Renal cortex interstitium (tissue), 11 donors: ENCODE measurements around the gene SUCLG2. TPM values are rescaled to one million over a fixed set of nuclear protein-coding genes. Genes with fewer than 3 reads are reported as not detected.

Source experiments
- DNase-seq, 11 donors: peaks; one replicate each; pipeline ENCODE4 v3.0.0-alpha.2; 2013; ENCODE audit warnings: low read depth in 9 of 11, low spot score in 4 of 11; ENCODE audit errors: extremely low read depth in 1 of 11
- polyA plus RNA-seq, 3 donors: library from polyadenylated mRNA; unstranded; fragments of 120-200 nt; gene quantifications; one replicate each; pipeline ENCODE4 v1.2.1, GENCODE V29; 2013; ENCODE audit not compliant: insufficient read length in 3 of 3

SUCLG2 gene
- polyA plus RNA-seq, 3 donors = 72.2 to 84.3 (median 82.1) TPM

DNA sequence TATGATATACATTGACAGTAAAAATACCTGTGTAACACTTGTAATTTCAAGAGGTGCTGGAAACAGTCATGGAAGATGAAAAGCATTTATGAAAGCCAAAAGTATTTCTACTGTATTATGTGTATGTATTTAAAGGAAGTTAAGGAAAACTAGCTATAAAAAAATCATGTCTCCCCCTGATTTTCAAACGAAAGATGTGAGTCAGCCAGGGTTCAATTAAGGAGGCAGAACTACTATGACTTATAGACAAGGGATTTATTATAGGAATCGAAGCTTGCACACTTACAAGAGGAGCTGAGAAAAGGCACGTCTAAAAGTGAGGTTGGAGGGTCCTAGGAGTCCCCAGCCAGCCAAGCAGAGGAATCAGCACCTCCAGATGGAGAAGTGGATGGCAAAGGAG, 119.4 kb downstream of the SUCLG2 start:
- DNase-seq = no peak

DNA sequence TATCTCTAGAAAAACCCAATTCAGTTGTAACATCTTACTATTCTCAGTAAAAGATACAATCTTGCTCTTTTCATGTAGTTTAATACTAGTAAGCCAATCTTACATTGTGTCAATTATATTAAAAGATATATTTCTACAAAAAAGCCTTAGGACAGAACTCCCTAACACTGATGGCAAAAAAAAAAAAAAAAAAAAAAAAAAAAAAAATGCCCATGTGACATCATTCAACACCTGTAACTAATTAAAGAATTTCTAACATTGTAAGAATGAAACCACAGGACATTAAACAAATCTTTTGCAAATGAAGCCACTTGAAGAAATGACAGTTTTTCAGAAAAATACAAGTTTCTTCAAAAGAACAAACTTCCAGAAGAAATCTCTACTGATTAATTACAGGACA, 119.8 kb downstream of the SUCLG2 start:
- DNase-seq = no peak

GRCh38 chr3:67531181-67532101, 123.0 kb downstream of the SUCLG2 start:
- no peak for DNase-seq

DNA sequence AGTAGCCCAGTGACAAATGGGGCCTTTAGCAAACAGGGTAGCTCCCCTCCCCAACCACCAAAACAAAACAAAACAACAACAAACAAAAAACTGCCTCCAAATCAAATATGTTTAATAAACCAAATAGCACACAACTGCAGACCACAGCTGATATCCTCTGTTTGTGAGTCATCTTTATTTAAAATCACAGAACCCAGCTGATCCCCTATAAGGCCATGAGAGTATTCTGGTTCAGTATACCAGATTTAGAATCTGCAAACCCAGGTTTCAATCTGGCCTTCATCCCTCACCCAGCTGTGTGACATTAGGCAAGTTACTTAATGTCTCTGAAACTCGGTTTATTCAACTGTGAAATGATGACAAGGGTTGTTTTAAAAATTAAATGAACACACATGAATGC, 124.5 kb downstream of the SUCLG2 start:
- no peak for DNase-seq

DNA sequence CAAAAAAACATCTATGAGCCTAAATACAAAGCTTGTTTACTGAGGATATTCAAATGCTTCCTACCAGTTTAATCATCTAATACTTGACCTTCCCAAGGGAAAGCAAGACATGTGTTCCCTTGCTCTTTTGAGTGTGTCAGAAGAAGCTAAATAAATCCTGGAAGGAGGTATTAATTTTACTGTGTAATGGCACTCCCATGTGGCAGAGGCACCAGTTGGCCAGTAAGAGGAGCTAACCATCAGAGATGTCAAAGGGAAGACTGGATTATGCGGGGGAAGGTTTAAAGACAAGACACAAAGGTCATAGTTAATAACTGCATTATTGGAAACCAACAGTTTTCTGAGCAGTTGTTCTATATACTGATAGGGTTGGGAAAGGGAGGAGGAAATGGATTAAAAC, 125.1 kb downstream of the SUCLG2 start:
- DNase-seq = no peak

DNA sequence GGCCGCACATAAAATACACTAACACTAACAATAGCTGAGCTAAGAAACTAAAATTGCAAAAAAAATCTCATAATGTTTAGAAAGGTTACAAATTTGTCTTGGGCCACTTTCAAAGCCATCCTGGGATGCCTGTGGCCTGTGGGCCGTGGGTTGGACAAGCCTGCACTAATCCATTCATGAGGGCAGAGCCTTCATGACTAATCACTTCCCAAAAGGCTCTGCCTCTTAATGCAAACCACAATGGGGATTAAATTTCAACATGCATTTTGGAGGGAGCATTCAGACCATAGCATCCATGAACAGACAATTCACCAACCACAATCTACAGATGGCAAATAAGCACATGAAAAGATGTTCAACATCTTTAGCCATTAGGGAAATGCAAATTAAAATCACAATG, 128.2 kb downstream of the SUCLG2 start:
- no peak for DNase-seq

DNA sequence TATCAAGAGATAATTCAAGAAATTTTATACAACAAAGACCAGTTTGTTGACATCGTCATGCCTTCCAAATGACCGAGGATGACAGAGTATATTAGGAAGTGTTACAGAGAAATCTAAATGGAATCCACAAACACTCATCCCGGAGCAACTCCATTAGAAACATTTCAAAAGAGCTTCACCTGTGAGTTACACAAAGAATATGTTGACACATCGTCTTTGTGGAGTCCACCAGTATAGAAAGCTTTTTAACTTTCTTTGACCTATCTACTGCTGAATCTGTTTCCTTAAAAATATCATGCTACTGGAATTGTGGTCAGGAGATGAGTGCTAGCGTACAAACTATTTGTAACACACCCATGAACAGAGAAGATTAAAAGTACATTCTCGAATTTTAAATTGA, 130.4 kb downstream of the SUCLG2 start:
- no peak for DNase-seq

DNA sequence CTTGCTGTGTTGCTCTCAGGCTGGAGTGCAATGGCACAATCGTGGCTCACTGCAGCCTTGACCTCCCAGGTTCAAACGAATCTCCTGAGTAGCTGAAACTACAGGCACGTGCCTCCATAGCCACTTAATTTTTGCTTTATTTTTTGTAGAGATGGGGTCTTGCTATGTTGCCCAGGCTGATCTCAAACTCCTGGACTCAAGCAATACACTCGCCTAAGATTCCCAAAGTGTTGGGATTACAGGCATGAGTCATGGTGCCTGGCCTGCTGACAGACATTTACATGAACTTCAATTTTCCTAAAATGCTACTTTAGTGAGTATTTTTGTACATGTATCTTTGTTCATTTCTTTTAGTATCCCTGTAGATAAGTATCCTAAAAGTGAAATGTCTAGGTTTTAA, 132.3 kb downstream of the SUCLG2 start:
- no peak for DNase-seq

DNA sequence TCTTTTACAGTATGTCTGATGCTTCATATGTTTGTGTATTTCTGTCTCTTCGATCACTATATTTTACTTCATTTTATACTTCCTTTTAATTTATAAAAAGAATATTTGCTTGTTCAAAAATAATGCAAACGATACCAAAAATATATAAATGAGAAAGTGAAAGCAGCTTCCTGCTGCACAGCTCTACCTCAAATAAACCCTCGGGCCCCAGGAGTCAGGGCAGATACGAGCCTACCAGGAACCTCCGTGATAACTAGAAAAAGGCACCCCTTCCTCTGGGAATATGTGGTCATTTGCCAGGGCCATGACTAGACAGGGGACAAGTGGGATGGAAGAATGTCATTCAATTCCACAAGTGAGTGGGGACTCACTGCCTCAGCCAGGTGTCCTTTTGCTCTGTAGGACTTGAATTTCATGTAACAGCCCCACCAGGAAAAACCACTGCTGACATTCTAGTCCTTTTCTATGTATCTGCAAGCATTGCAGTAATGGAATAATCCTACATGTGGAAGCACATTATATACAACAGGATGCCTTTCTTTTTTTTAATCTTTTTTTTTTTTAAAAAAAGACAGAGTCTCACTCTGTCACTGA, 133.3 kb downstream of the SUCLG2 start:
- no peak for DNase-seq

DNA sequence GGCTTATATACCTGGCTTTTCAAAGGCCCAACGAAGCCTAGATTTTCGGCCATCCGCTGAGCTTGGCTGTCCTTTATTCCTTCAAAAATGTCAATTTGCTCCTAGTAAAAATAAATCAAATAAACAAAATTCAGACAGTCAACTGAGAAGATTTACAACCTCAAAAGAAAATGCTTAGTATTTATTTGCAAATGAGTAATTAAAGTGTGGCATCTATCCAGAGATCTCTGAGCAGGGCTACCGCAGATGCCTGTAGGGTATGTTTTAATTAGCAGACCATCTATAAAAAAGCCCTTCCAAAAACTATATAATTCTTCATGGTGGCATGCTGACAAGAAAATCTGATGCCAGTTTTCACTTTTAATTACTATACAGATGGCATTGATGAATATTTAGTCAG, 136.2 kb downstream of the SUCLG2 start:
- no peak for DNase-seq

GRCh38 chr3:67517781-67518180, 136.6 kb downstream of the SUCLG2 start:
- DNase-seq = no peak

GRCh38 chr3:67516496-67516895, 137.9 kb downstream of the SUCLG2 start:
- no peak for DNase-seq

- no peak for DNase-seq
These were observed 138.6 kb downstream of the SUCLG2 start for GRCh38 chr3:67515778-67516177.

DNA sequence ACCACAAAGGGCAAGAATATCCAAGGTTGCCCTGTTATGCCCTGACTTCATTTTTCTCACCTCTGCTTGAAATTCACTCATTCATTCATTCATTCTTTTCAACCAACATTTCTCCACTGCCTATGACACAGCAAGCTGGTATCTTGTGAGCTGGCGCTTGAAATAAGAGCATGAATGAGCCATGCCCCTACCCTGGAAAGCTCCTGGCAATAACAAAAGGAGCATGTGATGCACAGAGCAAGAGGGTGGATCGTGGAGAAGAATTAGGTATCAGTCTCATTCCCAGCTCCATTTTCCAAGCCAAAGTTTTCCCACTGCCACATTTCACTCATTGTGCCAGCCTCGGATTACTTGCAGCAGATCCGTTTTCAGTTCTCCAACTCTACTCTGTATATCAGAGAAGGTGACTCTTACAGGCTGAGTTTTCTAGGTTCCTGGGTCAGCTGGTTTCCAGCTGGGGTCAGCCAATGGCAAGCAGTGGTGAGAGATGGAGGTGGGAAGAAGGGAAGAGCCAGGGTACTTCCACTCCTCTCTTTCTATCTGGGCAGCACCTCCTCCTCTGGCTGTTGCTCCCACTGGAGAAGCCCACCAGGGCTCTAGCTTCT, 144.8 kb downstream of the SUCLG2 start:
- no peak for DNase-seq

DNA sequence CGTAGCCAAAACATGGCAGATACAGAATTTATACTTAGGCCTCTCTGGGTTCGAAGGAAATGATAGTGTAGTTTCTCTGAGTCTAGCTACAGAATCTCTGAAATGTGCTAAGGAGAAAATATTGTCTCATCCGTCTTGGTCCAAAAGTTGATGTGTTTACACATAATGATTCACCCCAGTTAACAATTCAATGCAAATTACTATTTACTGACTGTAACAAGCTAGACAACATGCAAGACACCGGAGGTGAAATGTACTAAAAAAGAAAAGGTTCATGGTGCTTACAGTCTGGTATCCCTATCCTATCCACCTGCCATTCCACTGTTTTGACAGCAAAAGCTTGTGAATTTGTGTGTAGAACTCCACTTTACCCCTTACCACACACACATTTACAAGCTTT, 146.8 kb downstream of the SUCLG2 start:
- no peak for DNase-seq

DNA sequence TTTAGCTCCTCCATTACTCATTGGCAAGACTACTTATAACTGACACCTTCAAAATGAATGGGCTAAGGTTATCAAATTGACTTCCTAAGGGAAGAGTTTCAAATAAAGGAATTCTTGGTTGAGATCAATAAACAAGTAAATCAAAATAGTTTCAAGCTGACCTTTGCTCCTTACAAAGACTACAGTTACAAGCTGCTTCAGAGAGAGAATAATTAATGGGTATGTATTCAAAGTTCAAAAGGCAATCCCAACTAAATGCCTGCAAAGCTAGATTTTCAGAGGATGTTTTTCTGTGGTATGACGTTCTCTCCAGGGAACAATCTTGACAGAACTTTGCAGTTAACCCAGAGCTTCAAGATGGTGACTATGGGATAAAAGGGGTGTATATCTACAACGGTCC, 153.7 kb downstream of the SUCLG2 start:
- DNase-seq = no peak

DNA sequence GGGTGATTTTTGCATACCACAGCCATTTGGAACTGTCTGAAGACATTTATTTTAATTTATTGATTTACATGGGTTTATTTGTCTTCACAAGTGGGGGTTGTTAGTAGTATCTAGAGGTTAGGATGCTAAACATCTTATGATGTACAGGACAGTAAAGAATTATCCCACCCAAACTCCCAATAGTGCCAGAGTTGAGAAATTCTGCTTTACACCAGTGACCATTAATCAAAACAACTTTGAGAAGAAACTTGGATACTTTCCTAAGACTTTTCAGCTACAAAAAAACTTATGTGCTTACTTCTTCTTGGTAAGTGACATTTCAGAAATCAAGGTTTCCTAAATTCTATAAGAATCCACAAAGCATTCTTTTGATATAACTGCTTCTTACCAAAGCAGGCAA, 156.7 kb downstream of the SUCLG2 start:
- DNase-seq = no peak

GRCh38 chr3:67495751-67496150, 158.7 kb downstream of the SUCLG2 start:
- DNase-seq = no peak

- DNase-seq = no peak
These were observed 160.6 kb downstream of the SUCLG2 start for GRCh38 chr3:67493808-67494207.

GRCh38 chr3:67490658-67491057, 163.8 kb downstream of the SUCLG2 start:
- no peak for DNase-seq
